Esophagus muscularis mucosa (tissue), 3 donors: Measurements from ENCODE around the gene DNASE1L2.

Source experiments
- POLR2A ChIP-seq: fragments of 450-650 bp; IDR thresholded peaks from one replicate; pipeline ENCODE4 v1.6.1; 2017; ENCODE audit warnings: antibody characterized with exemption, moderate library complexity, mild to moderate bottlenecking, low read depth
- POLR2AphosphoS5 ChIP-seq, 2 donors: sonication (generic); formaldehyde crosslinking; IDR thresholded peaks; one replicate each; pipeline ENCODE4 v1.6.1; 2017; ENCODE audit warnings: antibody characterized with exemption in 2 of 2
- TF ChIP-seq, protein P1 (sequence below), 3 experiments: fragments of 200-600 bp in 2 of 3; fragments of 450-650 bp in 1 of 3; sonication (generic) in 2 of 3; IDR thresholded peaks; one replicate each; pipeline ENCODE4 v1.5.1; 2017 to 2019; ENCODE audit warnings: antibody characterized with exemption in 3 of 3, mild to moderate bottlenecking in 2 of 3, moderate library complexity in 1 of 3

DNA sequence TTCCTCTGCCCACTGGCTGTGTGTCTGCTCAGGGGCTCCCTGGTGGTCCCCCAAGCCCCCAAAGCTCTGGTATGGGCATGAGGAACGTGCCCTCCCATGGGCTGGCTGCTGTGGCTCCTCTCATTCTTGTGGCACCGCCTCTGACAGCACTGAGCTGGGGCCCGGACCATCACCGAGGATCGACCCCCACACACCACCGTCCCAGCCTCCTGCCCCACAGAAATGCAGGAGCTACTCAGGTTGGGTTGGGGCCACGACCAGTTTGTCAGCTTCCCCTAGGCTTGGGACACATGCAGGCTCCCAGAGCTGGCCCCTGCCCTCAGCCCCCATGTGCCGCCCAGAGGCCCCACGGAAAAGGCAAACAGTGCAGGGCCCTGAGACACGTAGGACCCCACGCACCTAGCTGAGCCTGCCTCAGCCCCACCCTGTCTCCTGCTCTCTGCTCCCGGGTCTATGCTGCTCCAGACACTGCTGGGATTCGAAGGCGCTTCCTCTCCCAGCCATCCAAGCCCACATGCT lies 36.6 kb upstream of the DNASE1L2 start:
- TF ChIP-seq, protein P1, sequence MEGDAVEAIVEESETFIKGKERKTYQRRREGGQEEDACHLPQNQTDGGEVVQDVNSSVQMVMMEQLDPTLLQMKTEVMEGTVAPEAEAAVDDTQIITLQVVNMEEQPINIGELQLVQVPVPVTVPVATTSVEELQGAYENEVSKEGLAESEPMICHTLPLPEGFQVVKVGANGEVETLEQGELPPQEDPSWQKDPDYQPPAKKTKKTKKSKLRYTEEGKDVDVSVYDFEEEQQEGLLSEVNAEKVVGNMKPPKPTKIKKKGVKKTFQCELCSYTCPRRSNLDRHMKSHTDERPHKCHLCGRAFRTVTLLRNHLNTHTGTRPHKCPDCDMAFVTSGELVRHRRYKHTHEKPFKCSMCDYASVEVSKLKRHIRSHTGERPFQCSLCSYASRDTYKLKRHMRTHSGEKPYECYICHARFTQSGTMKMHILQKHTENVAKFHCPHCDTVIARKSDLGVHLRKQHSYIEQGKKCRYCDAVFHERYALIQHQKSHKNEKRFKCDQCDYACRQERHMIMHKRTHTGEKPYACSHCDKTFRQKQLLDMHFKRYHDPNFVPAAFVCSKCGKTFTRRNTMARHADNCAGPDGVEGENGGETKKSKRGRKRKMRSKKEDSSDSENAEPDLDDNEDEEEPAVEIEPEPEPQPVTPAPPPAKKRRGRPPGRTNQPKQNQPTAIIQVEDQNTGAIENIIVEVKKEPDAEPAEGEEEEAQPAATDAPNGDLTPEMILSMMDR (IDR thresholded peaks at IDR 0.05) = no peak
- TF ChIP-seq POLR2A = no peak
- no peak for TF ChIP-seq POLR2AphosphoS5 (IDR thresholded peaks at IDR 0.05)
